H1 (cell line): ENCODE data around the gene CEBPB. TPM values are rescaled to one million over a fixed set of nuclear protein-coding genes. Genes with fewer than 3 reads are reported as not detected.

Experiments used
- CTCF ChIA-PET: fragments of 300-600 bp; sonication (Branson Sonifier 250); formaldehyde crosslinking; loops from one replicate; lab custom pipeline; 2021; ENCODE audit not compliant: partially characterized antibody; lab: Charles Lee
- POLR2A ChIA-PET: fragments of 300-600 bp; sonication (Branson Sonifier 250); formaldehyde crosslinking; loops from one replicate; lab custom pipeline; 2021; ENCODE audit warnings: inconsistent platforms; ENCODE audit not compliant: partially characterized antibody; lab: Charles Lee
- DNase-seq, 2 experiments: peaks; one replicate each; pipeline versions ENCODE4 v3.0.0 to v3.0.0-alpha.2; 2010 to 2022; ENCODE audit warnings: low spot score in 2 of 2, low read depth in 1 of 2, mixed read lengths in 1 of 2
- FAIRE-seq: peaks from 2 replicates; lab custom pipeline; 2011; peaks lifted over from hg19 to GRCh38; lab: Jason Lieb, UNC
- H2AFZ ChIP-seq: 2 replicates; pipeline ENCODE4 v1.8.1; 2012; ENCODE audit warnings: low read length, inconsistent platforms
- H2AK5ac ChIP-seq: 2 replicates; pipeline ENCODE4 v1.6.1; 2013; ENCODE audit warnings: low read depth, low read length
- H2BK120ac ChIP-seq: replicated peaks from 2 replicates; pipeline ENCODE3; 2013; ENCODE audit warnings: low read depth, low read length, inconsistent platforms
- H2BK12ac ChIP-seq: 2 replicates; pipeline ENCODE4 v1.6.1; 2013; ENCODE audit warnings: low read depth, low read length
- H2BK15ac ChIP-seq: 2 replicates; pipeline ENCODE4 v1.6.1; 2013; ENCODE audit warnings: low read length
- H2BK20ac ChIP-seq: 2 replicates; pipeline ENCODE4 v1.6.1; 2013; ENCODE audit warnings: low read length
- H2BK5ac ChIP-seq: 2 replicates; pipeline ENCODE4 v1.6.1; 2013; ENCODE audit warnings: low read depth, low read length
- H3K14ac ChIP-seq: 2 replicates; pipeline ENCODE4 v1.6.1; 2013; ENCODE audit warnings: inconsistent platforms; ENCODE audit not compliant: insufficient read length
- H3K18ac ChIP-seq: 2 replicates; pipeline ENCODE4 v1.6.1; 2013; ENCODE audit warnings: low read length; ENCODE audit errors: extremely low read depth
- H3K23ac ChIP-seq: 2 replicates; pipeline ENCODE4 v1.6.1; 2013; ENCODE audit warnings: inconsistent platforms; ENCODE audit not compliant: insufficient read length
- H3K23me2 ChIP-seq: 2 replicates; pipeline ENCODE4 v1.6.1; 2013; ENCODE audit warnings: low read depth, low read length
- H3K27ac ChIP-seq: 2 replicates; pipeline ENCODE4 v1.6.1; 2011; ENCODE audit warnings: low read depth, low read length, inconsistent platforms
- H3K27me3 ChIP-seq, 4 experiments: replicated peaks in 1 of 4; 1 replicate in 1 of 4; 2 replicates in 3 of 4; pipeline versions ENCODE4 v1.6.1 to v1.8.1; 2011 to 2013; ENCODE audit warnings: low read length in 3 of 4, mild to moderate bottlenecking in 3 of 4, inconsistent platforms in 2 of 4, mixed read lengths in 2 of 4, moderate library complexity in 1 of 4; ENCODE audit not compliant: control insufficient read depth in 3 of 4, insufficient read depth in 3 of 4; ENCODE audit errors: extremely low read depth in 1 of 4
- H3K36me3 ChIP-seq, 4 experiments: 2 replicates each; pipeline versions ENCODE4 v1.6.1 to v1.8.1; 2011 to 2013; ENCODE audit warnings: mild to moderate bottlenecking in 4 of 4, low read length in 3 of 4, moderate library complexity in 2 of 4, control low read depth in 1 of 4, inconsistent platforms in 1 of 4; ENCODE audit not compliant: insufficient read depth in 4 of 4, control insufficient read depth in 2 of 4
- H3K4ac ChIP-seq: replicated peaks from 2 replicates; pipeline ENCODE3; 2013; ENCODE audit warnings: low read length, low read depth, mixed read lengths, inconsistent platforms; ENCODE audit not compliant: insufficient read length
- H3K4me1 ChIP-seq, 4 experiments: replicated peaks in 1 of 4; 1 replicate in 1 of 4; 2 replicates in 3 of 4; pipeline versions ENCODE4 v1.6.1 to v1.8.1; 2011 to 2013; ENCODE audit warnings: low read length in 3 of 4, inconsistent platforms in 2 of 4, mixed read lengths in 1 of 4; ENCODE audit not compliant: insufficient read depth in 4 of 4, control insufficient read depth in 3 of 4
- H3K4me2 ChIP-seq, 2 experiments: 2 replicates each; pipeline versions ENCODE4 v1.6.1 to v1.8.1; 2011 to 2013; ENCODE audit warnings: low read depth in 2 of 2, low read length in 2 of 2, control low read depth in 1 of 2, inconsistent platforms in 1 of 2, mild to moderate bottlenecking in 1 of 2; ENCODE audit not compliant: insufficient read depth in 1 of 2
- H3K4me3 ChIP-seq, 4 experiments: fragments of 200-600, 300-600 bp in 1 of 4; sonication (generic), shearing (Covaris generic), sonication (Bioruptor Twin) in 1 of 4; 2 replicates each; pipeline versions ENCODE4 v1.5.1 to v1.8.1; 2011 to 2016; ENCODE audit warnings: low read length in 4 of 4, low read depth in 3 of 4, control low read depth in 2 of 4, inconsistent platforms in 2 of 4, mild to moderate bottlenecking in 2 of 4, mixed read lengths in 1 of 4, moderate library complexity in 1 of 4; ENCODE audit not compliant: insufficient read depth in 2 of 4; ENCODE audit errors: extremely low read depth in 1 of 4
- H3K56ac ChIP-seq: replicated peaks from 2 replicates; pipeline ENCODE3; 2013; ENCODE audit warnings: low read depth, mild to moderate bottlenecking, mixed read lengths, low read length, inconsistent platforms; ENCODE audit not compliant: insufficient read length
- H3K79me1 ChIP-seq: 2 replicates; pipeline ENCODE4 v1.6.1; 2013; ENCODE audit warnings: low read depth, low read length, control low read depth
- H3K79me2 ChIP-seq, 2 experiments: 2 replicates each; pipeline versions ENCODE4 v1.6.1 to v1.8.1; 2012 to 2013; ENCODE audit warnings: low read length in 2 of 2, mild to moderate bottlenecking in 2 of 2, inconsistent platforms in 1 of 2; ENCODE audit not compliant: insufficient read depth in 2 of 2, control insufficient read depth in 1 of 2
- H3K9ac ChIP-seq, 4 experiments: replicated peaks in 1 of 4; 1 replicate in 1 of 4; 2 replicates in 3 of 4; pipeline versions ENCODE4 v1.6.1 to v1.8.1; 2011 to 2013; ENCODE audit warnings: low read depth in 3 of 4, low read length in 3 of 4, control low read depth in 2 of 4, mild to moderate bottlenecking in 2 of 4, moderate library complexity in 2 of 4, inconsistent platforms in 1 of 4; ENCODE audit errors: extremely low read depth in 1 of 4
- H3K9me3 ChIP-seq, 2 experiments: 2 replicates each; pipeline versions ENCODE4 v1.6.1 to v1.8.1; 2012 to 2013; ENCODE audit warnings: mild to moderate bottlenecking in 2 of 2, moderate library complexity in 2 of 2, control low read depth in 1 of 2, inconsistent platforms in 1 of 2, low read depth in 1 of 2, low read length in 1 of 2, mixed read lengths in 1 of 2; ENCODE audit not compliant: insufficient read depth in 2 of 2
- H4K20me1 ChIP-seq, 2 experiments: replicated peaks in 1 of 2; 2 replicates each; pipeline versions ENCODE3 to v1.8.1; 2011 to 2013; ENCODE audit warnings: inconsistent platforms in 2 of 2, low read length in 2 of 2, mild to moderate bottlenecking in 1 of 2; ENCODE audit not compliant: insufficient read depth in 2 of 2, control insufficient read depth in 1 of 2
- H4K5ac ChIP-seq: 2 replicates; pipeline ENCODE4 v1.6.1; 2013; ENCODE audit warnings: low read length, low read depth, mixed read lengths, inconsistent platforms; ENCODE audit not compliant: insufficient read length
- H4K8ac ChIP-seq: 2 replicates; pipeline ENCODE4 v1.8.0; 2013; ENCODE audit warnings: mild to moderate bottlenecking, moderate library complexity, low read length, inconsistent platforms; ENCODE audit not compliant: insufficient read depth; ENCODE audit errors: extremely low read depth
- H4K91ac ChIP-seq: replicated peaks from 2 replicates; pipeline ENCODE3; 2013; ENCODE audit warnings: low read length, mixed read lengths, inconsistent platforms; ENCODE audit not compliant: insufficient read length
- CTCF ChIP-seq, 3 experiments: IDR thresholded peaks; 1 replicate in 2 of 3; 2 replicates in 1 of 3; pipeline versions ENCODE4 v1.5.1 to v1.6.1; 2011; ENCODE audit warnings: low read length in 3 of 3, mild to moderate bottlenecking in 3 of 3, inconsistent platforms in 2 of 3, low read depth in 1 of 3, moderate library complexity in 1 of 3; ENCODE audit not compliant: insufficient read depth in 1 of 3; ENCODE audit errors: control extremely low read depth in 1 of 3
- SP1 ChIP-seq: IDR thresholded peaks from 2 replicates; pipeline ENCODE4 v1.6.1; 2011; ENCODE audit warnings: low read depth, low read length
- WGBS, 2 experiments: shearing (Covaris generic) in 1 of 2; methylation state at CpG; one replicate each; pipeline versions ENCODE4 v1.1.6 to v1.1.7; 2013 to 2015; ENCODE audit warnings: low lambda C conversion rate in 2 of 2, mixed read lengths in 2 of 2, inconsistent platforms in 1 of 2, low coverage in 1 of 2, missing lambda C conversion rate in 1 of 2; ENCODE audit not compliant: insufficient replicate concordance in 2 of 2, insufficient coverage in 1 of 2, insufficient read length in 1 of 2; ENCODE audit errors: extremely low coverage in 1 of 2, missing lambda C conversion rate in 1 of 2; 5-methylcytosine and 5-hydroxymethylcytosine counted together
- polyA plus RNA-seq, 7 experiments: library from polyadenylated mRNA; depleted of rRNA in 3 of 7; stranded (reverse) in 5 of 7; unstranded in 2 of 7; fragments of >200 nt in 5 of 7; fragments of 200-250 nt in 2 of 7; gene quantifications; 1 replicate in 5 of 7; 2 replicates in 1 of 7; 4 replicates in 1 of 7; pipeline versions ENCODE4 v1.2.1 to v1.2.3, GENCODE V29; 2011 to 2013; ENCODE audit warnings: missing spikeins in 2 of 7, mixed read lengths in 2 of 7
- total RNA-seq: library from RNA; stranded (reverse); fragmentation: NEBNext Ultra II Directional; extraction: Animal tissue kit (Norgen Biotek cat#: 25700); gene quantifications from 2 replicates; pipeline ENCODE4 v1.2.1, GENCODE V29; 2021

The CEBPB gene
- total and polyA plus RNA-seq, 2 of the 8 experiments (the other 6 are each of a cell fraction or from before 2014, with no cell fraction given): 7.1 to 24.1 TPM

GRCh38 chr20:50220093-50220893, 29.7 kb downstream of the CEBPB start:
- no peaks in the 10 kb centered on the region for H3K23me2 ChIP-seq
- no peaks in the 10 kb centered on the region for H3K9me3 ChIP-seq
- H3K14ac ChIP-seq: no peak overlapping the region
- TF ChIP-seq SP1: no peak
- TF ChIP-seq CTCF (IDR thresholded peaks at IDR 0.05; ENCODE audit: control extremely low read depth in 1 of 3, insufficient read depth in 1 of 3, low read depth in 1 of 3, low read length in 3 of 3): peak in 2 of 3 experiments; percentile 9 to 17; a peak in 2 of 4 replicates
- TF ChIP-seq, all 59 proteins: peak for 1
- H3K23ac ChIP-seq: no peak overlapping the region
- no peaks in the 10 kb centered on the region for H3K79me2 ChIP-seq
- no peak overlapping the region for H3K18ac ChIP-seq
- H4K91ac ChIP-seq: no peak overlapping the region
- no peak overlapping the region for H2AK5ac ChIP-seq
- no peak overlapping the region for H4K5ac ChIP-seq
- H3K56ac ChIP-seq: no peak overlapping the region
- no peak overlapping the region for H2BK20ac ChIP-seq
- no peak for DNase-seq
- no peak overlapping the region for H3K4ac ChIP-seq
- H3K4me3 ChIP-seq: no peak overlapping the region
- no peak overlapping the region; the same call in 1 of the 2 replicates for H4K8ac ChIP-seq
- H2BK12ac ChIP-seq: no peak overlapping the region
- no peak overlapping the region; a peak in 1 of 7 replicates for H3K9ac ChIP-seq
- POLR2A ChIA-PET: interaction anchor here (0.6 kb wide), 1 partner anchor 32 kb away, joined by 4 read pairs; no protein-coding TSS in a partner anchor
- CTCF ChIA-PET: interaction anchor here (0.5 to 1.8 kb wide), 2 partner anchors 12 to 94 kb away, joined by 3 to 6 read pairs; no protein-coding TSS in a partner anchor
- no peak overlapping the region for H2BK120ac ChIP-seq
- H3K27ac ChIP-seq: no peak overlapping the region
- WGBS, 2 experiments: 91% methylated on average over 11 of the region's 11 CpGs; no CpG with 5 or more reads in 1 of the 2 experiments
- H3K4me1 ChIP-seq: peaks cover 0 to 7% (median 0%) of the 10 kb centered on the region in 4 experiments; a peak in 1 of 7 replicates
- no peaks in the 10 kb centered on the region for H4K20me1 ChIP-seq
- no peaks in the 10 kb centered on the region; a peak in 1 of 7 replicates for H3K27me3 ChIP-seq
- H3K4me2 ChIP-seq: no peak overlapping the region
- H3K79me1 ChIP-seq: no peaks in the 10 kb centered on the region
- no peaks in the 10 kb centered on the region for H3K36me3 ChIP-seq
- no peak overlapping the region for H2BK5ac ChIP-seq
- no peak overlapping the region for H2AFZ ChIP-seq
- no peak for FAIRE-seq
- no peak overlapping the region for H2BK15ac ChIP-seq
